Dendritic cell treated with granulocyte-macrophage colony-stimulating factor and Interleukin-4, amounts not matched to agents 40 ng/mL and 50 ng/mL, for 4 days (primary cell): Measurements from ENCODE around the gene ABHD10.
A peak's percentile ranks its signal among the peaks of the same experiment; 100 is the strongest.

Experiments used
- H3K27ac Mint-ChIP-seq: one replicate; pipeline ENCODE4 v1.8.0; 2022; ENCODE audit warnings: mild to moderate bottlenecking, mixed read lengths
- H3K27me3 Mint-ChIP-seq: one replicate; pipeline ENCODE4 v1.8.0; 2022; ENCODE audit warnings: mild to moderate bottlenecking, mixed read lengths
- H3K36me3 Mint-ChIP-seq: one replicate; pipeline ENCODE4 v1.8.0; 2022; ENCODE audit warnings: low read depth, mixed read lengths
- H3K4me1 Mint-ChIP-seq: one replicate; pipeline ENCODE4 v1.8.0; 2022; ENCODE audit warnings: low read depth, mixed read lengths
- H3K4me3 Mint-ChIP-seq: one replicate; pipeline ENCODE4 v1.8.0; 2022; ENCODE audit warnings: mild to moderate bottlenecking, moderate library complexity, mixed read lengths
- H3K9me3 Mint-ChIP-seq: one replicate; pipeline ENCODE4 v1.8.0; 2022; ENCODE audit warnings: mixed read lengths
- intact Hi-C: fragments of 100-400 bp; cut with micrococcal nuclease; formaldehyde crosslinking; loops from one replicate; pipeline ENCODE4 v1.15.0; 2022

ABHD10 gene

GRCh38 chr3:111978583-111979433 is at the start of gene ABHD10:
ABHD10 (plus strand) TSS chr3:111979026; CDS start chr3:111979062, 36 bp downstream.
- H3K9me3 Mint-ChIP-seq = no peaks in the 10 kb centered on the region
- no peaks in the 10 kb centered on the region for H3K27me3 Mint-ChIP-seq
- H3K36me3 Mint-ChIP-seq = peaks cover 8% of the 10 kb centered on the region
- H3K4me1 Mint-ChIP-seq = peaks cover 17% of the 10 kb centered on the region
- intact Hi-C loops = no loop called here
- peak within 1 kb of the TSS; percentile 85 for H3K4me3 Mint-ChIP-seq
- H3K27ac Mint-ChIP-seq = peak within 1 kb of the TSS; percentile 95

GRCh38 chr3:111929484-111929883 is 49.3 kb upstream of the ABHD10 start:
- Mint-ChIP-seq H3K4me1 (no peaks in the 10 kb centered on the region), H3K4me3 (no peak overlapping the region), H3K9me3 (no peaks in the 10 kb centered on the region), H3K27ac (no peak overlapping the region), H3K27me3 (peaks cover 1% of the 10 kb centered on the region), H3K36me3 (no peaks in the 10 kb centered on the region)
- intact Hi-C loops = no loop called here

- H3K4me1 Mint-ChIP-seq = no peaks in the 10 kb centered on the region
- intact Hi-C loops = no loop called here
- H3K36me3 Mint-ChIP-seq = no peaks in the 10 kb centered on the region
- no peak overlapping the region for H3K4me3 Mint-ChIP-seq
- H3K9me3 Mint-ChIP-seq = no peaks in the 10 kb centered on the region
- H3K27ac Mint-ChIP-seq = no peak overlapping the region
- peaks cover 1% of the 10 kb centered on the region for H3K27me3 Mint-ChIP-seq
Measured at GRCh38 chr3:111932946-111933345, 45.9 kb upstream of the ABHD10 start.

- no peak overlapping the region for H3K4me3 Mint-ChIP-seq
- peaks cover 1% of the 10 kb centered on the region for H3K27me3 Mint-ChIP-seq
- intact Hi-C loops = no loop called here
- no peaks in the 10 kb centered on the region for H3K4me1 Mint-ChIP-seq
- no peaks in the 10 kb centered on the region for H3K9me3 Mint-ChIP-seq
- H3K27ac Mint-ChIP-seq = no peak overlapping the region
- H3K36me3 Mint-ChIP-seq = no peaks in the 10 kb centered on the region
Measured at GRCh38 chr3:111936191-111936841, 42.5 kb upstream of the ABHD10 start.

GRCh38 chr3:111936967-111937366 is 41.9 kb upstream of the ABHD10 start:
- Mint-ChIP-seq H3K4me1 (no peaks in the 10 kb centered on the region), H3K4me3 (no peak overlapping the region), H3K27ac (no peak overlapping the region), H3K36me3 (no peaks in the 10 kb centered on the region), H3K27me3 (peaks cover 1% of the 10 kb centered on the region), H3K9me3 (no peaks in the 10 kb centered on the region)
- intact Hi-C loops = no loop called here

GRCh38 chr3:111937871-111938270 is 41.0 kb upstream of the ABHD10 start:
- Mint-ChIP-seq H3K4me3 (no peak overlapping the region), H3K36me3 (no peaks in the 10 kb centered on the region), H3K27me3 (no peaks in the 10 kb centered on the region), H3K9me3 (no peaks in the 10 kb centered on the region), H3K4me1 (no peaks in the 10 kb centered on the region), H3K27ac (no peak overlapping the region)
- intact Hi-C loops = no loop called here

- H3K27ac Mint-ChIP-seq = no peak overlapping the region
- no peak overlapping the region for H3K4me3 Mint-ChIP-seq
- intact Hi-C loops = no loop called here
- H3K36me3 Mint-ChIP-seq = no peaks in the 10 kb centered on the region
- no peaks in the 10 kb centered on the region for H3K9me3 Mint-ChIP-seq
- H3K4me1 Mint-ChIP-seq = no peaks in the 10 kb centered on the region
- H3K27me3 Mint-ChIP-seq = no peaks in the 10 kb centered on the region
Measured at GRCh38 chr3:111939873-111940272, 39.0 kb upstream of the ABHD10 start.

GRCh38 chr3:111943533-111943932 is 35.3 kb upstream of the ABHD10 start:
- H3K27ac Mint-ChIP-seq = no peak overlapping the region
- H3K36me3 Mint-ChIP-seq = no peaks in the 10 kb centered on the region
- no peaks in the 10 kb centered on the region for H3K27me3 Mint-ChIP-seq
- intact Hi-C loops = no loop called here
- H3K4me1 Mint-ChIP-seq = no peaks in the 10 kb centered on the region
- H3K9me3 Mint-ChIP-seq = no peaks in the 10 kb centered on the region
- no peak overlapping the region for H3K4me3 Mint-ChIP-seq

GRCh38 chr3:111944372-111944771 is 34.5 kb upstream of the ABHD10 start:
- Mint-ChIP-seq H3K36me3 (no peaks in the 10 kb centered on the region), H3K9me3 (no peaks in the 10 kb centered on the region), H3K27ac (no peak overlapping the region), H3K4me1 (no peaks in the 10 kb centered on the region), H3K27me3 (no peaks in the 10 kb centered on the region), H3K4me3 (no peak overlapping the region)
- intact Hi-C loops = no loop called here

GRCh38 chr3:111947231-111947630 is 31.6 kb upstream of the ABHD10 start:
- Mint-ChIP-seq H3K36me3 (no peaks in the 10 kb centered on the region), H3K4me3 (no peak overlapping the region), H3K27me3 (no peaks in the 10 kb centered on the region), H3K4me1 (no peaks in the 10 kb centered on the region), H3K27ac (no peak overlapping the region), H3K9me3 (no peaks in the 10 kb centered on the region)
- intact Hi-C loops = no loop called here

- no peaks in the 10 kb centered on the region for H3K9me3 Mint-ChIP-seq
- no peaks in the 10 kb centered on the region for H3K27me3 Mint-ChIP-seq
- intact Hi-C loops = no loop called here
- H3K27ac Mint-ChIP-seq = no peak overlapping the region
- H3K4me1 Mint-ChIP-seq = no peaks in the 10 kb centered on the region
- H3K4me3 Mint-ChIP-seq = no peak overlapping the region
- H3K36me3 Mint-ChIP-seq = no peaks in the 10 kb centered on the region
Measured at GRCh38 chr3:111948786-111949185, 30.0 kb upstream of the ABHD10 start.

GRCh38 chr3:111949712-111950111 is 29.1 kb upstream of the ABHD10 start:
- no peaks in the 10 kb centered on the region for H3K27me3 Mint-ChIP-seq
- H3K36me3 Mint-ChIP-seq = no peaks in the 10 kb centered on the region
- H3K4me1 Mint-ChIP-seq = no peaks in the 10 kb centered on the region
- H3K4me3 Mint-ChIP-seq = no peak overlapping the region
- no peaks in the 10 kb centered on the region for H3K9me3 Mint-ChIP-seq
- no peak overlapping the region for H3K27ac Mint-ChIP-seq
- intact Hi-C loops = no loop called here

GRCh38 chr3:111951032-111951431 is 27.8 kb upstream of the ABHD10 start:
- Mint-ChIP-seq H3K9me3 (no peaks in the 10 kb centered on the region), H3K27ac (no peak overlapping the region), H3K4me1 (no peaks in the 10 kb centered on the region), H3K36me3 (no peaks in the 10 kb centered on the region), H3K27me3 (no peaks in the 10 kb centered on the region), H3K4me3 (no peak overlapping the region)
- intact Hi-C loops = no loop called here

GRCh38 chr3:111952086-111952485 is 26.7 kb upstream of the ABHD10 start:
- Mint-ChIP-seq H3K4me3 (no peak overlapping the region), H3K4me1 (no peaks in the 10 kb centered on the region), H3K27me3 (no peaks in the 10 kb centered on the region), H3K36me3 (no peaks in the 10 kb centered on the region), H3K9me3 (no peaks in the 10 kb centered on the region), H3K27ac (no peak overlapping the region)
- intact Hi-C loops = no loop called here
